ENCODE data around the gene TPRN. TPM values are rescaled to one million over a fixed set of nuclear protein-coding genes. Genes with fewer than 3 reads are reported as not detected.

TPRN gene
- total RNA-seq, 1 donor from 2014 or later, result 16.0 TPM

- peaks cover 6% of the 10 kb centered on the region for H3K4me1 Mint-ChIP-seq (ENCODE audit: low read depth, unreplicated experiment)
- H3K4me1 ChIP-seq (ENCODE audit: insufficient read depth, low read length), result peaks cover 9% of the 10 kb centered on the region
- no peaks in the 10 kb centered on the region for H3K9me3 ChIP-seq (ENCODE audit: insufficient read depth, low read depth, low read length)
- no peaks in the 10 kb centered on the region for H3K27me3 ChIP-seq (ENCODE audit: insufficient read depth, low read length)
- H3K27ac ChIP-seq (ENCODE audit: low read depth, low read length), result no peak overlapping the region
- H3K4me3 Mint-ChIP-seq (ENCODE audit: unreplicated experiment), result no peak overlapping the region
- TF ChIP-seq EZH2 (IDR thresholded peaks at IDR 0.05; ENCODE audit: insufficient read depth, low read length), result no peak
- no peak for TF ChIP-seq CTCF (IDR thresholded peaks at IDR 0.05; ENCODE audit: insufficient read depth, low read depth, low read length)
- H4K20me1 ChIP-seq (ENCODE audit: insufficient read depth, low read length), result peaks cover 8% of the 10 kb centered on the region
- no peaks in the 10 kb centered on the region for H3K36me3 ChIP-seq (ENCODE audit: insufficient read depth, low read length)
- no peaks in the 10 kb centered on the region for H3K27me3 Mint-ChIP-seq (ENCODE audit: low read depth, unreplicated experiment)
- H3K4me3 ChIP-seq (ENCODE audit: insufficient read depth, low read depth, low read length), result no peak overlapping the region
- no peak overlapping the region for H3K27ac Mint-ChIP-seq (ENCODE audit: unreplicated experiment)
- DNase-seq (ENCODE audit: low read depth), result no peak
- H3K9ac ChIP-seq (ENCODE audit: low read length), result no peak overlapping the region
- no peak overlapping the region for H2AFZ ChIP-seq (ENCODE audit: low read depth, low read length)
- no peaks in the 10 kb centered on the region for H3K9me3 Mint-ChIP-seq (ENCODE audit: unreplicated experiment)
- peaks cover 5% of the 10 kb centered on the region for H3K36me3 Mint-ChIP-seq (ENCODE audit: low read depth, unreplicated experiment)
- H3K79me2 ChIP-seq (ENCODE audit: insufficient read depth, low read length), result no peaks in the 10 kb centered on the region
- no peak overlapping the region for H3K4me2 ChIP-seq (ENCODE audit: low read length)
- FAIRE-seq, result no peak
These were observed 14.8 kb upstream of the TPRN start for GRCh38 chr9:137215196-137215986.

GRCh38 chr9:137214620-137215019, 14.1 kb upstream of the TPRN start:
- no peak for TF ChIP-seq CTCF (IDR thresholded peaks at IDR 0.05; ENCODE audit: insufficient read depth, low read depth, low read length)
- TF ChIP-seq EZH2 (IDR thresholded peaks at IDR 0.05; ENCODE audit: insufficient read depth, low read length), result no peak
- no peak for DNase-seq (ENCODE audit: low read depth)
- H3K36me3 Mint-ChIP-seq (ENCODE audit: low read depth, unreplicated experiment), result peaks cover 7% of the 10 kb centered on the region

More at GRCh38 chr9:137214620-137215019, 14.1 kb upstream of the TPRN start:
- H4K20me1 ChIP-seq (ENCODE audit: insufficient read depth, low read length), result peaks cover 8% of the 10 kb centered on the region
- H3K4me2 ChIP-seq (ENCODE audit: low read length), result no peak overlapping the region
- FAIRE-seq, result no peak
- H3K79me2 ChIP-seq (ENCODE audit: insufficient read depth, low read length), result no peaks in the 10 kb centered on the region
- no peaks in the 10 kb centered on the region for H3K27me3 ChIP-seq (ENCODE audit: insufficient read depth, low read length)
- H2AFZ ChIP-seq (ENCODE audit: low read depth, low read length), result no peak overlapping the region
- H3K36me3 ChIP-seq (ENCODE audit: insufficient read depth, low read length), result no peaks in the 10 kb centered on the region
- no peaks in the 10 kb centered on the region for H3K9me3 ChIP-seq (ENCODE audit: insufficient read depth, low read depth, low read length)
- Mint-ChIP-seq H3K9me3 (ENCODE audit: unreplicated experiment) (no peaks in the 10 kb centered on the region), H3K4me1 (ENCODE audit: low read depth, unreplicated experiment) (peaks cover 6% of the 10 kb centered on the region), H3K27ac (ENCODE audit: unreplicated experiment) (no peak overlapping the region), H3K27me3 (ENCODE audit: low read depth, unreplicated experiment) (no peaks in the 10 kb centered on the region), H3K4me3 (ENCODE audit: unreplicated experiment) (no peak overlapping the region)
- H3K27ac ChIP-seq (ENCODE audit: low read depth, low read length), result no peak overlapping the region
- H3K4me3 ChIP-seq (ENCODE audit: insufficient read depth, low read depth, low read length), result no peak overlapping the region
- H3K9ac ChIP-seq (ENCODE audit: low read length), result no peak overlapping the region
- peaks cover 9% of the 10 kb centered on the region for H3K4me1 ChIP-seq (ENCODE audit: insufficient read depth, low read length)
